ENCODE data around the gene GRIN2A.

GRIN2A gene

GRCh38 chr16:9970796-9971195 lies 211.4 kb downstream of the GRIN2A start:
- no peak for DNase-seq (ENCODE audit: low read depth in 4 of 4, low spot score in 1 of 4)

DNA sequence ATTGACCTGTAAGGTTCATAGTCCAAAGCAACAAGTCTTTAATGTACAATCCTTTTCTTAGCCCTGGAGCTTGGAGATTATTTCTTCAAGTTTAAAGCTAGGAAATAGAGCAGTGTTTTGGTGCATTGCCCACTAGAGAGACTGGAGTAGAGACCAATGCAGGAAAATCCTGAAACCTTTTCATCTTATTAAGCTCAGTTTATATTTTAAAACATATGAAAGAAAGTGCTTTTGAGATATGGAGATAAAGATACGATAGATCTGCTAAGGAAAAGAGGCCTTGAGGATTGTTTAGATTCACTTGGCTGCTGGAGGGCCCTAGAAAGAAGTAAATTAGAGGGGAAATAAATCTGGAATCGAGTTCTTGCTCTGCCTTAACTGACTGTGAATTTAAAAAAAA lies 212.0 kb downstream of the GRIN2A start:
- DNase-seq (ENCODE audit: low read depth in 4 of 4, low spot score in 1 of 4): no peak

- DNase-seq (ENCODE audit: low read depth in 4 of 4, low spot score in 1 of 4): no peak
Measured at GRCh38 chr16:9969580-9969979, 212.6 kb downstream of the GRIN2A start.

GRCh38 chr16:9966569-9967157 lies 215.6 kb downstream of the GRIN2A start:
- no peak for DNase-seq (ENCODE audit: low read depth in 4 of 4, low spot score in 1 of 4)

DNA sequence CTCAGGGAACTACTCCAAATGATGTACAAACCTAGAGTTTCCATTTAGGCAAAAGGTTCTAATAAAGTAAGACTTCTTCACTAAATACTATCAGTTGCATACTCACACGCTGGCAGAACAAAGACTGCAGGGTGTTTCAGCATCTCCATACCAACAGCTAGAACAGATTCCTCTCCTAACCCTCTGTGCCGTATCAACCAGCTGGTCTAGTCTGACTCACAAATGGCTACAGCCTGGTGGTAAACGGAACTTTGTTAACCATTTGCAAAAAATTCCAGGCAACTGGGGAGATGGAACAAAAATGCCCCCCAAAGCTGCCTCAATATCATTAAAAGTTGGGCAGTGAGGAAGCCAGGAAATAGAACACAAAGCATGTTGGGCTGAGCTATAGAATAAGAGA lies 217.1 kb downstream of the GRIN2A start:
- DNase-seq (ENCODE audit: low read depth in 4 of 4, low spot score in 1 of 4): no peak

DNA sequence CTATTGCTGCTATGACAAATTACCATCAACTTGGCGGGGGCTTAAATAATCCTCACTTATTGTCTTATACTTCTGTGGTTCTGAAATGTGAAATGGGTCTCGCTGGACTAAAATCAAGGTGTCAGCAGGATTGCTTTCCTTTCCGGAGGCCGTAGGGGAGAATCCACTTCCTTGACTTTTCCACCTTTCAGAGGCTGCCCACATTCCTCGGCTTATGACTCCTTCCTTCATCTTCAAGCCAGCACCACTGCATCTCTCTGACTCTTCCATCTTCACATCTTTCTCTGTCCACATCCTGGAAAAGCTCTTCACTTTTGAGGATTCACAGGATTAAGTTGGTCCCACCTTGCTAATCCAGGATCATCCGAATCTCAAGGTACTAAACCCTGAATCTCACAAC lies 217.8 kb downstream of the GRIN2A start:
- no peak for DNase-seq (ENCODE audit: low read depth in 4 of 4, low spot score in 1 of 4)

DNA sequence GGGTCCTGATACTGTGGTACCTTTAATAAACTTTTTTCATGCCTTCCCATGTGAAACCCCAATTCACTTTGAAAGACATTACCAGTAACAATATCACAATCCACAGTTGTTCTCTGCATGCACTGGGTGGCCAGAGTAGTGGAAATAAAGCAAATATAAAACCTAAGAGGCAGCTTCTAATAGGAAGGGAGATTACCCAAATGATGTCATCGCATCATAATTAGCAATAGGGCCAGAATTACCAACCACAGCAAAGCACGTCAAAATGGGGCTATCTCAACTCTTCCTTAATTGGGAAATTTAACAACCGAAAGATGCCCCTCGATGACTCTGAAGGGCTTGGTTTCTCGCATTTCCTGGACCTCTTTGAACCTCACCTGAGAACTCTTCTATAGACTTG lies 224.8 kb downstream of the GRIN2A start:
- no peak for DNase-seq (ENCODE audit: low read depth in 4 of 4, low spot score in 1 of 4)

GRCh38 chr16:9957002-9957401 lies 225.2 kb downstream of the GRIN2A start:
- no peak for DNase-seq (ENCODE audit: low read depth in 4 of 4, low spot score in 1 of 4)

GRCh38 chr16:9955677-9956076 lies 226.6 kb downstream of the GRIN2A start:
- DNase-seq (ENCODE audit: low read depth in 4 of 4, low spot score in 1 of 4): no peak

GRCh38 chr16:9953908-9954570 lies 228.2 kb downstream of the GRIN2A start:
- no peak for DNase-seq (ENCODE audit: low read depth in 4 of 4, low spot score in 1 of 4)

DNA sequence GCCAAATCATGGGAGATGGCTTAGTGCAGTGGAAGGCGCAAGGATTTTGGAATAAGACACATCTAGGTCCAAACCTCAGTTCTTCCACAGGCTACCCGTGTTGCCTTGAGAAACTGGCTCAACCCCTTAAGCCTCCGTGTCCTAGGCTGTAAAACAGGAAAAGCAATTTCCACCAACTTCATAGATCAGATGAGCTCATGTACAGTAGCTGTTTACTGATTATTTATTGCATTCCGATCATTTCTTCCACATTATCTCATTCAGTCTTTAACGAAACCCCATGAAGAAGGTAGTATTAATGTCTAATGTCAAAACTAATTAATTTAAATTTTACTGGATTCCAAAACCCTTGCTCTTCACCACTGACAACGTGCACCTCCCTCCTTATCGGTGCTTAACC lies 231.6 kb downstream of the GRIN2A start:
- DNase-seq (ENCODE audit: low read depth in 4 of 4, low spot score in 1 of 4): no peak

GRCh38 chr16:9949396-9949795 lies 232.8 kb downstream of the GRIN2A start:
- DNase-seq (ENCODE audit: low read depth in 4 of 4, low spot score in 1 of 4): no peak

- no peak for DNase-seq (ENCODE audit: low read depth in 4 of 4, low spot score in 1 of 4)
Measured at GRCh38 chr16:9948933-9949332, 233.3 kb downstream of the GRIN2A start.

- DNase-seq (ENCODE audit: low read depth in 4 of 4, low spot score in 1 of 4): no peak
Measured at GRCh38 chr16:9946022-9946720, 236.1 kb downstream of the GRIN2A start.

DNA sequence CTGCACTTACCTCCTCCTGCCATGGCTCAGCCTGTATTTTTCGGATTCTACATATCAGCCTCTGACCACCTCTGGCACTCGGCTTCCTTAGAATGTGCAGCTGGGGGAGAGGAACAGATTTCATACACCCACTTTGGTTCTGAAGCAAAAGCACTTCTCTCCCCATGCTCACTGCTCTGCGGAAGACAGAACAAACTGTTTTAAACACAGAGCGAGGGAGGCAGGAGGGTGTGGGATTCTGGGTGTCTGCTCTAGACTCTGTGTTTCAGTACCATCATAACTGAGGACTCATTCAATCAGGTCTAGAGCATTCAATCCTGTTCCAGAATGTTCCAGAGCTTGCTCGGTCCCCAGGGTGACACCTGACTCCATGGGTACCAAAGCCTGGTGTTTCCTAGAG lies 239.1 kb downstream of the GRIN2A start:
- no peak for DNase-seq (ENCODE audit: low read depth in 4 of 4, low spot score in 1 of 4)

GRCh38 chr16:9941245-9941644 lies 241.0 kb downstream of the GRIN2A start:
- no peak for DNase-seq (ENCODE audit: low read depth in 4 of 4, low spot score in 1 of 4)

DNA sequence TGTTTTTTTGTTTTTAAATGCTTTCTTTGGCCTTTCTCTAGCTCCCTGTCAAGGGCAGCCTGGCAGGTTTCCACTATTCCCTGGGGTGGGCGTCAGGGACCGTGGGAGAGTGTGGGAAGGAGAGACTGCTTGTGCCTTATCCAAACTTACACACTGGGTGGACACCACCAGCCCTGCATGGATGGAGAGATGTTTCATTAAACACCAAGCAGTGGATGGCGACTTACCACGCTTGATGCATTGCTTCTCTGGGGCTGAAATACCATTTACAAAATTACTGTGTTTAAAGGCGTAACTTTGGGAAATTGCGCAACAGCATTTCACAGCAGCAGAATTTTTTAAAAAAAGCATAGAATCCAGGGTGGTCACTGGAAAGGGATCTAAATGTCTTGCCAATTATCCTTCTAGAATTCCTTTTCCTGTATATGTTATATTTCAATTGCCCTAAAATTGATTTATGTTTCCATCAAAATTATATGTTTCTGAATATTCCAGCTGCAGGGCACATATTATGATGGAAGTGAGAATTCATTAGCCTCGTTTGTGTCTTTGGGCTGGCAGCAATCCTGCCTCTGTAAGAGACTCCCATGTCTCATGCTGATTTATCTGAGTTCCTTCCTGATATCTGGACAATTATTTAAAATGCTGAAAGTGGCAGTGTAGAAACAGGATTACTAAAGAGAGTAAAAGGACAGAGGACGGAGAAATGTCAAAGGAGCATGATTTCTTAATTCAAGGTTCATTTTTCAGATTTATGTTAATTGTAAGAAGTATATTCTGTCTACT lies 247.3 kb downstream of the GRIN2A start:
- DNase-seq (ENCODE audit: low read depth in 4 of 4, low spot score in 1 of 4): no peak

- no peak for DNase-seq (ENCODE audit: low read depth in 4 of 4, low spot score in 1 of 4)
Measured at GRCh38 chr16:9932919-9933653, 249.1 kb downstream of the GRIN2A start.

GRCh38 chr16:9932000-9932399 lies 250.2 kb downstream of the GRIN2A start:
- no peak for DNase-seq (ENCODE audit: low read depth in 4 of 4, low spot score in 1 of 4)

DNA sequence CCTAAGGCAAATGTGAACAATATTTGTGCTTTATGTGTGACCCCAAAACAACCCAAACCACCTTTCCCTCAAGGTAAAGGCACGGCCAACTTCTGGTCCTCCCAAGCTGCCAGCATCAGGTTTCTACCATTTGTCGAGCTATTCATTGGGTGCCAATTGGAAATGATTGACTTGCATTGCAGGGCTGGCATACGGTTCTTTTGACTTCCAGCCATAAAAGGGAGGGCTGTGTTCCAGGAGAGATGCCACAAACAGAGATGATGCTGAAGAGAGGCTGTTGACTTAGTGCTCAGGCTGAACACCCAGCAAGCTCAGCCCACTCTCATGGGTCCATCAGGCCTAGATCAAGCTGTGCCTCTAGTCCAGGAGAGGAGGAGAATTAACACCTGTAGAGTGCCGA lies 252.4 kb downstream of the GRIN2A start:
- no peak for DNase-seq (ENCODE audit: low read depth in 4 of 4, low spot score in 1 of 4)

GRCh38 chr16:9929313-9929712 lies 252.9 kb downstream of the GRIN2A start:
- no peak for DNase-seq (ENCODE audit: low read depth in 4 of 4, low spot score in 1 of 4)
